H1 (cell line): ENCODE results near the gene SELENOV. TPM values are rescaled to one million over a fixed set of nuclear protein-coding genes. Genes with fewer than 3 reads are reported as not detected.

Source experiments
- CHD7 ChIP-seq: fragments of 300-600 bp; sonication (generic); IDR thresholded peaks from 2 replicates; pipeline ENCODE4 v1.7.1; 2012; ENCODE audit warnings: low read length, moderate library complexity, mild to moderate bottlenecking, inconsistent platforms; ENCODE audit not compliant: insufficient replicate concordance
- CREB1 ChIP-seq: IDR thresholded peaks from 2 replicates; pipeline ENCODE4 v1.6.1; 2012; ENCODE audit warnings: inconsistent platforms
- CTCF ChIP-seq, 3 experiments: IDR thresholded peaks; 1 replicate in 2 of 3; 2 replicates in 1 of 3; pipeline versions ENCODE4 v1.5.1 to v1.6.1; 2011; ENCODE audit warnings: low read length in 3 of 3, mild to moderate bottlenecking in 3 of 3, inconsistent platforms in 2 of 3, low read depth in 1 of 3, moderate library complexity in 1 of 3; ENCODE audit not compliant: insufficient read depth in 1 of 3; ENCODE audit errors: control extremely low read depth in 1 of 3
- MAFK ChIP-seq: IDR thresholded peaks from 2 replicates; pipeline ENCODE4 v1.6.1; 2012; ENCODE audit warnings: low read depth, mild to moderate bottlenecking, improper control_type of control experiment, low read length
- RXRA ChIP-seq: IDR thresholded peaks from 2 replicates; pipeline ENCODE4 v1.6.1; 2011; ENCODE audit warnings: low read depth, mild to moderate bottlenecking, low read length, moderate library complexity; ENCODE audit not compliant: insufficient read depth
- TAF1 ChIP-seq: IDR thresholded peaks from 2 replicates; pipeline ENCODE4 v1.6.1; 2011; ENCODE audit warnings: mild to moderate bottlenecking, low read depth, low read length
- YY1 ChIP-seq: IDR thresholded peaks from 2 replicates; pipeline ENCODE4 v1.6.1; 2011; ENCODE audit warnings: low read depth, mild to moderate bottlenecking, low read length
- ZNF274 ChIP-seq: IDR thresholded peaks from 2 replicates; pipeline ENCODE4 v1.7.0; 2012; ENCODE audit warnings: low read length, borderline replicate concordance; ENCODE audit errors: extremely low read depth
- polyA plus RNA-seq, 7 experiments: library from polyadenylated mRNA; depleted of rRNA in 3 of 7; stranded (reverse) in 5 of 7; unstranded in 2 of 7; fragments of >200 nt in 5 of 7; fragments of 200-250 nt in 2 of 7; gene quantifications; 1 replicate in 5 of 7; 2 replicates in 1 of 7; 4 replicates in 1 of 7; pipeline versions ENCODE4 v1.2.1 to v1.2.3, GENCODE V29; 2011 to 2013; ENCODE audit warnings: missing spikeins in 2 of 7, mixed read lengths in 2 of 7
- total RNA-seq: library from RNA; stranded (reverse); fragmentation: NEBNext Ultra II Directional; extraction: Animal tissue kit (Norgen Biotek cat#: 25700); gene quantifications from 2 replicates; pipeline ENCODE4 v1.2.1, GENCODE V29; 2021

The SELENOV gene
- total and polyA plus RNA-seq, 2 of the 8 experiments (the other 6 are each of a cell fraction or from before 2014, with no cell fraction given), result 8.4 to 10.7 TPM

- TF ChIP-seq CTCF (IDR thresholded peaks at IDR 0.05; ENCODE audit: control extremely low read depth in 1 of 3, insufficient read depth in 1 of 3, low read depth in 1 of 3, low read length in 3 of 3) (peak; percentile 90 to 97 (median 93)), CHD7 (no peak), TAF1 (no peak), YY1 (no peak), MAFK (no peak), ZNF274 (no peak), CREB1 (no peak), RXRA (no peak)
Observed at GRCh38 chr19:39502640-39503417, 12.1 kb upstream of the SELENOV start (continued).
